Body of pancreas (tissue), 4 donors: Measurements from ENCODE around the gene ASXL3.

Experiments
- CTCF ChIP-seq, 7 experiments: fragments of 450-650 bp in 4 of 7; fragments of 200-600 bp in 3 of 7; sonication (generic) in 3 of 7; IDR thresholded peaks; one replicate each; pipeline ENCODE4 v1.5.1; 2016 to 2019; ENCODE audit warnings: antibody characterized with exemption in 7 of 7
- POLR2A ChIP-seq, 3 donors: fragments of 450-650 bp; IDR thresholded peaks; one replicate each; pipeline ENCODE4 v1.6.1; 2016; ENCODE audit warnings: antibody characterized with exemption in 3 of 3, mild to moderate bottlenecking in 2 of 3

GRCh38 chr18:33696332-33697162, 118.5 kb downstream of the ASXL3 start:
- TF ChIP-seq CTCF (IDR thresholded peaks at IDR 0.05) (no peak), POLR2A (IDR thresholded peaks at IDR 0.05) (no peak)
